ENCODE results near the gene PRKAG2.

The PRKAG2 gene

GRCh38 chr7:151873402-151873965 lies 3.4 kb downstream of the PRKAG2 start:
- no peak overlapping the region for H3K27ac ChIP-seq (ENCODE audit: low read depth, low read length)
- H3K4me2 ChIP-seq (ENCODE audit: low read depth, low read length, poor library complexity, severe bottlenecking): no peak overlapping the region
- H3K9ac ChIP-seq (ENCODE audit: low read length): no peak overlapping the region
- TF ChIP-seq CTCF (IDR thresholded peaks at IDR 0.05; ENCODE audit: insufficient read depth, low read length, poor library complexity, severe bottlenecking): no peak
- TF ChIP-seq EZH2phosphoT487 (conservative IDR thresholded peaks at IDR 0.05; ENCODE audit: low read length): no peak
- H3K27me3 ChIP-seq (ENCODE audit: low read length): no peaks in the 10 kb centered on the region
- H3K79me2 ChIP-seq (ENCODE audit: insufficient read depth, low read length): no peaks in the 10 kb centered on the region
- H3K4me3 ChIP-seq (ENCODE audit: insufficient read depth, low read length, poor library complexity, severe bottlenecking): no peak overlapping the region
- H3F3A ChIP-seq (ENCODE audit: insufficient read depth): no peaks in the 10 kb centered on the region
- H3K36me3 ChIP-seq (ENCODE audit: low read length): no peaks in the 10 kb centered on the region
- no peaks in the 10 kb centered on the region for H3K9me3 ChIP-seq (ENCODE audit: insufficient read depth, low read length)
- no peaks in the 10 kb centered on the region for H3K9me2 ChIP-seq (replicated peaks; ENCODE audit: insufficient read depth, low read length)
- no peak overlapping the region for H2AFZ ChIP-seq (ENCODE audit: low read depth, low read length, severe bottlenecking)
- H4K20me1 ChIP-seq (ENCODE audit: low read depth, low read length): no peaks in the 10 kb centered on the region

DNA sequence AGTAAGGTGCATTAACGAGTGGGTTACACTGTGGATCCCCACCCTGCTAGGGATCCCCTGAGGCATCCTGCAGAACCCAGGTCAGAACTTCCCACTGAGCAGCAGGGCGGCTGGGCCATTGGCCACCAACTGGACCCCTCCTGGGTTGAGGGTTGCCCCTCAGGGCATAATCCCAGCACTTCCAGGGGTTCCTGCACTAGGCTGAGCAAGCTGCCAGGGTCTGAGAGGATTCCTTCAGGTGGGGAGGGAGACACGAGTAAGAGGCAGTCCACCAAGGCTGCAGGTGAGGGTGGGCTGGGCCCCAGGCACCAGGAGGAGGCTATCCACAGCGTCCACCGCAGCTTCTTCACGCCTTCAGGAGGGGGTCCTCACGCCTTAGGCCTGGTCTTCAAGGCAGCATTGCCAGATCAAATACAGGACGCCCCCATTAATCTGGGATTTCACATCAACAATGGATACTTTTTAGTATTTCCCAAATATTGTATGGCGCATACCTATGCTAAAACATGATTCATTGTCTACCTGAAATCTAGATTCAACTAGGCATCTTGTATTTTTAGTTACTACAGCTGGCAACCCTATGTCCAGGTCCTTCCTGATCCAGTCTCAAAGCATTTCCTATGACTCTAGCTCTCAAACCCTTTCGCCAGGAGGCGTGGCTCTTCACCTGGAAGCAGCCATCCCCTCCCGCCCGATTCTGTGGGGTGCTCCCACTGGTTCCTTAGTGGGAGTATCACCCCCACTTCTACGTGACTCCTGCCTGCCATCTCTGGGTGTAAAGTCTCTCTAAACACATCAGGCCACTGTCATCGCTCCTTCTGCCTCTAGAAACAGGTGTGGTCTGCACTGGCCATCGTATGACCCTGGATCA lies 4.1 kb downstream of the PRKAG2 start:
- Histone ChIP-seq H3K36me3 (ENCODE audit: low read length) (no peaks in the 10 kb centered on the region), H2AFZ (ENCODE audit: low read depth, low read length, severe bottlenecking) (no peak overlapping the region), H3K9me2 (replicated peaks; ENCODE audit: insufficient read depth, low read length) (no peaks in the 10 kb centered on the region), H3K27ac (ENCODE audit: low read depth, low read length) (no peak overlapping the region), H3K4me3 (ENCODE audit: insufficient read depth, low read length, poor library complexity, severe bottlenecking) (no peak overlapping the region), H3K9me3 (ENCODE audit: insufficient read depth, low read length) (no peaks in the 10 kb centered on the region), H3K4me2 (ENCODE audit: low read depth, low read length, poor library complexity, severe bottlenecking) (no peak overlapping the region), H3K79me2 (ENCODE audit: insufficient read depth, low read length) (no peaks in the 10 kb centered on the region), H3F3A (ENCODE audit: insufficient read depth) (no peaks in the 10 kb centered on the region), H4K20me1 (ENCODE audit: low read depth, low read length) (no peaks in the 10 kb centered on the region), H3K27me3 (ENCODE audit: low read length) (no peaks in the 10 kb centered on the region), H3K9ac (ENCODE audit: low read length) (no peak overlapping the region)
- TF ChIP-seq CTCF (IDR thresholded peaks at IDR 0.05; ENCODE audit: insufficient read depth, low read length, poor library complexity, severe bottlenecking): no peak
- TF ChIP-seq EZH2phosphoT487 (conservative IDR thresholded peaks at IDR 0.05; ENCODE audit: low read length): no peak

GRCh38 chr7:151871904-151872303 lies 5.0 kb downstream of the PRKAG2 start:
- no peak overlapping the region for H3K27ac ChIP-seq (ENCODE audit: low read depth, low read length)
- H3K9me3 ChIP-seq (ENCODE audit: insufficient read depth, low read length): no peaks in the 10 kb centered on the region
- H3K4me2 ChIP-seq (ENCODE audit: low read depth, low read length, poor library complexity, severe bottlenecking): no peak overlapping the region
- TF ChIP-seq EZH2phosphoT487 (conservative IDR thresholded peaks at IDR 0.05; ENCODE audit: low read length): no peak
- H3K79me2 ChIP-seq (ENCODE audit: insufficient read depth, low read length): no peaks in the 10 kb centered on the region
- H3F3A ChIP-seq (ENCODE audit: insufficient read depth): no peaks in the 10 kb centered on the region
- H3K9me2 ChIP-seq (replicated peaks; ENCODE audit: insufficient read depth, low read length): no peaks in the 10 kb centered on the region
- no peak overlapping the region for H2AFZ ChIP-seq (ENCODE audit: low read depth, low read length, severe bottlenecking)
- no peak overlapping the region for H3K9ac ChIP-seq (ENCODE audit: low read length)
- H3K4me3 ChIP-seq (ENCODE audit: insufficient read depth, low read length, poor library complexity, severe bottlenecking): no peak overlapping the region
- H3K27me3 ChIP-seq (ENCODE audit: low read length): no peaks in the 10 kb centered on the region
- no peaks in the 10 kb centered on the region for H3K36me3 ChIP-seq (ENCODE audit: low read length)
- no peaks in the 10 kb centered on the region for H4K20me1 ChIP-seq (ENCODE audit: low read depth, low read length)

DNA sequence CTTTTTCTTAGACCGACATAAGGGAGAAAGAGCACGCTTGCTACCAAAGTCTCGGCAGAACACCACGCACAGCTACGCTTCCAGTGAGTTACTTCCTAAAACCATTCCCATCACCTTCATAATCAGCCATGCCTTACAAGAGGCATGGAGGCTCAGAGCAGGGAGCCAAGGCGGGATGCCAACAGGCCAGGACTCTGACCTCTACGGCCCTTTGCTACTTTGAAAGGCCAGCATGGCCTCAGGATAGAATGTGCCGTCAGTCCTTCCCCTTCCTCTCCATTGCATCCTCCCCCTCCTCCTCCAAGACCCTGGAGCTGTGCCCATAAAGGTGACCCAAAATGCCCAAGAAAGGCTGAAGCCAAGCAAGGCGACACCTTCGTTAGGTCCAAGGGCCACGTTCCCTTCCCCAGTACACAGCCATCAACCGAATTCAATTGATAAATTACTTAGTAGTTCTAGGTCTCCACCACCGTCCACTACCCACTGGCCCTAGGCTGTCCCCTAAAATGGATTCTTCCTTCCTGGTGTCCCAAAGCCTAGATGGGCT lies 5.7 kb downstream of the PRKAG2 start:
- Histone ChIP-seq H3K9me3 (ENCODE audit: insufficient read depth, low read length) (no peaks in the 10 kb centered on the region), H3F3A (ENCODE audit: insufficient read depth) (no peaks in the 10 kb centered on the region), H3K4me2 (ENCODE audit: low read depth, low read length, poor library complexity, severe bottlenecking) (no peak overlapping the region), H3K27me3 (ENCODE audit: low read length) (no peaks in the 10 kb centered on the region), H3K79me2 (ENCODE audit: insufficient read depth, low read length) (no peaks in the 10 kb centered on the region), H3K36me3 (ENCODE audit: low read length) (no peaks in the 10 kb centered on the region), H3K27ac (ENCODE audit: low read depth, low read length) (no peak overlapping the region), H3K9ac (ENCODE audit: low read length) (no peak overlapping the region), H3K9me2 (replicated peaks; ENCODE audit: insufficient read depth, low read length) (no peaks in the 10 kb centered on the region), H4K20me1 (ENCODE audit: low read depth, low read length) (no peaks in the 10 kb centered on the region), H3K4me3 (ENCODE audit: insufficient read depth, low read length, poor library complexity, severe bottlenecking) (no peak overlapping the region), H2AFZ (ENCODE audit: low read depth, low read length, severe bottlenecking) (no peak overlapping the region)
- TF ChIP-seq EZH2phosphoT487 (conservative IDR thresholded peaks at IDR 0.05; ENCODE audit: low read length) (no peak), CTCF (IDR thresholded peaks at IDR 0.05; ENCODE audit: insufficient read depth, low read length, poor library complexity, severe bottlenecking) (no peak)
